Progenitor cell of endocrine pancreas (in vitro differentiated cells): ENCODE data around the gene BRSK1. TPM values are rescaled to one million over a fixed set of nuclear protein-coding genes. Genes with fewer than 3 reads are reported as not detected.

Source experiments
- DNase-seq: peaks from one replicate; pipeline ENCODE4 v3.0.0; 2021; ENCODE audit warnings: low spot score; ENCODE audit not compliant: unreplicated experiment
- H3K27ac Mint-ChIP-seq: 2 replicates; pipeline ENCODE4 v1.8.0; 2021; ENCODE audit warnings: mild to moderate bottlenecking, moderate library complexity, mixed read lengths
- H3K27me3 Mint-ChIP-seq: 2 replicates; pipeline ENCODE4 v1.8.0; 2021; ENCODE audit warnings: mixed read lengths
- H3K36me3 Mint-ChIP-seq: 2 replicates; pipeline ENCODE4 v1.8.0; 2022; ENCODE audit warnings: mixed read lengths; ENCODE audit not compliant: insufficient read depth
- H3K4me1 Mint-ChIP-seq: 2 replicates; pipeline ENCODE4 v1.8.0; 2021; ENCODE audit warnings: low read depth, mixed read lengths
- H3K4me3 Mint-ChIP-seq: 2 replicates; pipeline ENCODE4 v1.8.0; 2021; ENCODE audit warnings: low read depth, mild to moderate bottlenecking, moderate library complexity, mixed read lengths
- H3K9me3 Mint-ChIP-seq: 2 replicates; pipeline ENCODE4 v1.8.0; 2021; ENCODE audit warnings: low read depth, mixed read lengths
- CTCF ChIP-seq: fragments of 200-600 bp; sonication (generic); IDR thresholded peaks from one replicate; pipeline ENCODE4 v1.5.0; 2021; ENCODE audit warnings: antibody characterized with exemption, mild to moderate bottlenecking; ENCODE audit not compliant: unreplicated experiment
- total RNA-seq: library from RNA; stranded (reverse); gene quantifications from 2 replicates; pipeline ENCODE4 v1.2.1, GENCODE V29; 2021

The BRSK1 gene
- total RNA-seq, 1 donor from 2014 or later: 68.7 TPM

- Mint-ChIP-seq H3K27ac (peak overlapping the region; percentile 96), H3K4me1 (peaks cover 12% of the 10 kb centered on the region), H3K4me3 (peak overlapping the region; percentile 96), H3K27me3 (peaks cover 3% of the 10 kb centered on the region), H3K9me3 (no peaks in the 10 kb centered on the region), H3K36me3 (peaks cover 7% of the 10 kb centered on the region)
- DNase-seq: peak; percentile 72
- TF ChIP-seq CTCF: no peak
Measured at GRCh38 chr19:55341171-55341588, 57.4 kb downstream of the BRSK1 start.

- no peak for TF ChIP-seq CTCF
- H3K36me3 Mint-ChIP-seq: peaks cover 7% of the 10 kb centered on the region
- peak overlapping the region; percentile 67 for H3K4me3 Mint-ChIP-seq
- peaks cover 12% of the 10 kb centered on the region for H3K4me1 Mint-ChIP-seq
- no peak for DNase-seq
- peak overlapping the region; percentile 89 for H3K27ac Mint-ChIP-seq
- no peaks in the 10 kb centered on the region for H3K9me3 Mint-ChIP-seq
- no peaks in the 10 kb centered on the region for H3K27me3 Mint-ChIP-seq
Measured at GRCh38 chr19:55341595-55342531, 58.1 kb downstream of the BRSK1 start.

- no peak for TF ChIP-seq CTCF
- H3K9me3 Mint-ChIP-seq: no peaks in the 10 kb centered on the region
- DNase-seq: no peak
- no peak overlapping the region for H3K27ac Mint-ChIP-seq
- H3K36me3 Mint-ChIP-seq: peaks cover 10% of the 10 kb centered on the region
- peaks cover 11% of the 10 kb centered on the region for H3K4me1 Mint-ChIP-seq
- no peak overlapping the region for H3K4me3 Mint-ChIP-seq
- no peaks in the 10 kb centered on the region for H3K27me3 Mint-ChIP-seq
Measured at GRCh38 chr19:55344444-55344843, 60.6 kb downstream of the BRSK1 start.

- H3K36me3 Mint-ChIP-seq: peaks cover 10% of the 10 kb centered on the region
- no peak for DNase-seq
Measured at GRCh38 chr19:55345101-55345817, 61.5 kb downstream of the BRSK1 start.

More at GRCh38 chr19:55345101-55345817, 61.5 kb downstream of the BRSK1 start:
- peaks cover 11% of the 10 kb centered on the region for H3K4me1 Mint-ChIP-seq
- no peaks in the 10 kb centered on the region for H3K9me3 Mint-ChIP-seq
- no peak for TF ChIP-seq CTCF
- no peak overlapping the region for H3K27ac Mint-ChIP-seq
- H3K4me3 Mint-ChIP-seq: no peak overlapping the region
- H3K27me3 Mint-ChIP-seq: no peaks in the 10 kb centered on the region
